SK-N-SH (cell line): ENCODE data around the gene SRSF1. TPM values are rescaled to one million over a fixed set of nuclear protein-coding genes. Genes with fewer than 3 reads are reported as not detected.

Experiments used
- CTCF ChIA-PET: fragments of 300-600, 350-600 bp; formaldehyde crosslinking; extraction: SDS; loops from one replicate; lab custom pipeline; 2021; lab: Yijun Ruan, JAX
- POLR2A ChIA-PET: fragments of 350-600 bp; sonication (Branson Sonifier 250); formaldehyde crosslinking; extraction: SDS; loops from one replicate; lab custom pipeline; 2020; ENCODE audit warnings: antibody characterized with exemption, inconsistent platforms; lab: Yijun Ruan, JAX
- DNase-seq: peaks from one replicate; pipeline ENCODE4 v3.0.0; 2012
- H2AFZ ChIP-seq: fragments of 200-600 bp; sonication (generic); 2 replicates; pipeline ENCODE4 v1.8.1; 2016; ENCODE audit warnings: antibody characterized with exemption, mild to moderate bottlenecking, low read depth
- H3F3A ChIP-seq: fragments of 200-600 bp; sonication (generic); replicated peaks from 2 replicates; pipeline ENCODE3; 2016; ENCODE audit warnings: antibody characterized with exemption, mild to moderate bottlenecking; ENCODE audit not compliant: insufficient read depth
- H3K27ac ChIP-seq, 2 experiments: fragments of 200-500 bp in 1 of 2; fragments of 200-600 bp in 1 of 2; sonication (Bioruptor generic) in 1 of 2; sonication (generic), shearing (Covaris generic) in 1 of 2; 2 replicates each; pipeline versions ENCODE4 v1.5.1 to v1.6.1; 2014 to 2016; ENCODE audit warnings: low read depth in 2 of 2, inconsistent platforms in 1 of 2, low read length in 1 of 2, mild to moderate bottlenecking in 1 of 2, mixed read lengths in 1 of 2
- H3K27me3 ChIP-seq: fragments of 200-600 bp; sonication (generic), shearing (Covaris generic); 2 replicates; pipeline ENCODE4 v1.6.1; 2016; ENCODE audit warnings: mixed run types; ENCODE audit not compliant: insufficient read depth
- H3K36me3 ChIP-seq, 2 experiments: fragments of 200-500 bp in 1 of 2; fragments of 200-600 bp in 1 of 2; sonication (Bioruptor generic) in 1 of 2; sonication (generic) in 1 of 2; replicated peaks in 1 of 2; 2 replicates each; pipeline versions ENCODE3 to v1.5.1; 2014 to 2016; ENCODE audit warnings: low read length in 1 of 2, mild to moderate bottlenecking in 1 of 2; ENCODE audit not compliant: insufficient read depth in 2 of 2, control insufficient read depth in 1 of 2
- H3K4me1 ChIP-seq, 2 experiments: fragments of 200-500 bp in 1 of 2; fragments of 200-600 bp in 1 of 2; sonication (Bioruptor generic) in 1 of 2; sonication (generic), shearing (Covaris generic) in 1 of 2; 2 replicates each; pipeline versions ENCODE4 v1.5.1 to v1.6.1; 2014 to 2016; ENCODE audit warnings: low read depth in 1 of 2, low read length in 1 of 2, mixed run types in 1 of 2; ENCODE audit not compliant: insufficient read depth in 2 of 2, control insufficient read depth in 1 of 2
- H3K4me2 ChIP-seq: fragments of 200-600 bp; sonication (generic), shearing (Covaris generic); 2 replicates; pipeline ENCODE4 v1.6.1; 2017; ENCODE audit warnings: mixed run types
- H3K4me3 ChIP-seq, 2 experiments: fragments of 200-500 bp in 1 of 2; fragments of 200-600 bp in 1 of 2; sonication (Bioruptor generic) in 1 of 2; sonication (generic), shearing (Covaris generic) in 1 of 2; 2 replicates each; pipeline versions ENCODE4 v1.5.1 to v1.8.1; 2014 to 2016; ENCODE audit warnings: low read depth in 2 of 2, inconsistent platforms in 1 of 2, low read length in 1 of 2, mild to moderate bottlenecking in 1 of 2, mixed read lengths in 1 of 2, moderate library complexity in 1 of 2
- H3K79me2 ChIP-seq: fragments of 200-600 bp; sonication (generic); 2 replicates; pipeline ENCODE4 v1.8.1; 2017; ENCODE audit warnings: mild to moderate bottlenecking; ENCODE audit not compliant: insufficient read depth
- H3K9ac ChIP-seq: fragments of 200-600 bp; sonication (generic); 2 replicates; pipeline ENCODE4 v1.6.1; 2017; ENCODE audit warnings: mixed run types
- H3K9me2 ChIP-seq: fragments of 200-600 bp; sonication (generic); 2 replicates; pipeline ENCODE4 v1.6.1; 2017; ENCODE audit warnings: mixed run types
- H3K9me3 ChIP-seq: fragments of 200-600 bp; sonication (generic); 2 replicates; pipeline ENCODE4 v1.6.1; 2017; ENCODE audit warnings: mixed run types, mild to moderate bottlenecking, moderate library complexity
- H4K20me1 ChIP-seq: fragments of 200-600 bp; sonication (generic); 2 replicates; pipeline ENCODE4 v1.6.1; 2017; ENCODE audit warnings: mild to moderate bottlenecking, mixed run types; ENCODE audit not compliant: insufficient read depth
- ELF1 ChIP-seq: IDR thresholded peaks from 2 replicates; pipeline ENCODE4 v1.4.0; 2012
- EP300 ChIP-seq, 2 experiments: IDR thresholded peaks; 2 replicates each; pipeline versions ENCODE4 v1.4.0 to v1.6.1; 2012; ENCODE audit warnings: borderline replicate concordance in 1 of 2, low read depth in 1 of 2, low read length in 1 of 2
- EZH2phosphoT487 ChIP-seq: fragments of 200-600 bp; sonication (generic); IDR thresholded peaks from 2 replicates; pipeline ENCODE4 v1.6.1; 2017; ENCODE audit warnings: low read depth, mixed run types, mild to moderate bottlenecking, antibody characterized with exemption, moderate library complexity, borderline replicate concordance
- GATA2 ChIP-seq: sonication (generic); formaldehyde crosslinking; IDR thresholded peaks from 2 replicates; pipeline ENCODE4 v1.5.0; 2020; ENCODE audit warnings: mild to moderate bottlenecking, missing genetic modification reagents
- JUND ChIP-seq: IDR thresholded peaks from 2 replicates; pipeline ENCODE4 v1.4.0; 2012
- MEF2A ChIP-seq: IDR thresholded peaks from 2 replicates; pipeline ENCODE4 v1.4.0; 2012; ENCODE audit warnings: low read depth, borderline replicate concordance
- NFIC ChIP-seq: IDR thresholded peaks from 2 replicates; pipeline ENCODE4 v1.4.0; 2012; ENCODE audit warnings: borderline replicate concordance
- POLR2AphosphoS5 ChIP-seq: IDR thresholded peaks from 2 replicates; pipeline ENCODE4 v1.6.1; 2012; ENCODE audit warnings: low read depth, low read length
- RXRA ChIP-seq: IDR thresholded peaks from 2 replicates; pipeline ENCODE4 v1.4.0; 2012; ENCODE audit warnings: low read depth, mild to moderate bottlenecking, borderline replicate concordance
- TAF1 ChIP-seq: IDR thresholded peaks from 2 replicates; pipeline ENCODE4 v1.6.1; 2012; ENCODE audit warnings: low read depth, mild to moderate bottlenecking, low read length, moderate library complexity, borderline replicate concordance
- YY1 ChIP-seq: IDR thresholded peaks from 2 replicates; pipeline ENCODE4 v1.4.0; 2012; ENCODE audit warnings: low read depth, mild to moderate bottlenecking
- WGBS: methylation state at CpG from one replicate; pipeline ENCODE4 v1.1.6; 2017; ENCODE audit warnings: low lambda C conversion rate; 5-methylcytosine and 5-hydroxymethylcytosine counted together
- polyA plus RNA-seq, 3 experiments: library from polyadenylated mRNA; depleted of rRNA; stranded (reverse); fragments of >200 nt; gene quantifications; 2 replicates each; pipeline ENCODE4 v1.2.3, GENCODE V29; 2012
- TF ChIP-seq, protein P1 (sequence below): fragments of 150-350 bp; IDR thresholded peaks from 2 replicates; pipeline ENCODE4 v1.6.1; 2016; ENCODE audit warnings: mild to moderate bottlenecking, low read depth, low read length
- TF ChIP-seq, protein P2 (sequence below): IDR thresholded peaks from 2 replicates; pipeline ENCODE4; 2012
- TF ChIP-seq, protein P3 (sequence below): IDR thresholded peaks from 2 replicates; pipeline ENCODE4 v1.6.1; 2012; ENCODE audit warnings: mild to moderate bottlenecking, low read depth, low read length, moderate library complexity

SRSF1 gene
- polyA plus RNA-seq, 1 of the 3 experiments (the other 2 are of a cell fraction) = 248 TPM

- no peak for DNase-seq
Observed at GRCh38 chr17:58040386-58040785, 33.3 kb upstream of the SRSF1 start.

More at GRCh38 chr17:58040386-58040785, 33.3 kb upstream of the SRSF1 start:
- Histone ChIP-seq H3K9ac (no peak overlapping the region), H3F3A (no peaks in the 10 kb centered on the region), H3K9me2 (no peaks in the 10 kb centered on the region), H3K27me3 (peaks cover 39% of the 10 kb centered on the region; the same call in 1 of the 2 replicates), H3K4me1 (no peaks in the 10 kb centered on the region), H3K79me2 (no peaks in the 10 kb centered on the region), H4K20me1 (no peaks in the 10 kb centered on the region), H3K27ac (no peak overlapping the region), H3K36me3 (no peaks in the 10 kb centered on the region), H3K4me2 (no peak overlapping the region), H3K9me3 (no peaks in the 10 kb centered on the region), H2AFZ (no peak overlapping the region), H3K4me3 (no peak overlapping the region)
- TF ChIP-seq EZH2phosphoT487 (no peak), GATA2 (CRISPR knock-in tag) (no peak), TAF1 (no peak), POLR2AphosphoS5 (no peak), YY1 (no peak), ELF1 (no peak), JUND (no peak), NFIC (no peak), RXRA (no peak), MEF2A (no peak), EP300 (IDR thresholded peaks at IDR 0.05; ENCODE audit: borderline replicate concordance in 1 of 2, low read depth in 1 of 2, low read length in 1 of 2) (no peak)
- TF ChIP-seq, protein P1, sequence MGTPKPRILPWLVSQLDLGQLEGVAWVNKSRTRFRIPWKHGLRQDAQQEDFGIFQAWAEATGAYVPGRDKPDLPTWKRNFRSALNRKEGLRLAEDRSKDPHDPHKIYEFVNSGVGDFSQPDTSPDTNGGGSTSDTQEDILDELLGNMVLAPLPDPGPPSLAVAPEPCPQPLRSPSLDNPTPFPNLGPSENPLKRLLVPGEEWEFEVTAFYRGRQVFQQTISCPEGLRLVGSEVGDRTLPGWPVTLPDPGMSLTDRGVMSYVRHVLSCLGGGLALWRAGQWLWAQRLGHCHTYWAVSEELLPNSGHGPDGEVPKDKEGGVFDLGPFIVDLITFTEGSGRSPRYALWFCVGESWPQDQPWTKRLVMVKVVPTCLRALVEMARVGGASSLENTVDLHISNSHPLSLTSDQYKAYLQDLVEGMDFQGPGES = no peak
- TF ChIP-seq, protein P2, sequence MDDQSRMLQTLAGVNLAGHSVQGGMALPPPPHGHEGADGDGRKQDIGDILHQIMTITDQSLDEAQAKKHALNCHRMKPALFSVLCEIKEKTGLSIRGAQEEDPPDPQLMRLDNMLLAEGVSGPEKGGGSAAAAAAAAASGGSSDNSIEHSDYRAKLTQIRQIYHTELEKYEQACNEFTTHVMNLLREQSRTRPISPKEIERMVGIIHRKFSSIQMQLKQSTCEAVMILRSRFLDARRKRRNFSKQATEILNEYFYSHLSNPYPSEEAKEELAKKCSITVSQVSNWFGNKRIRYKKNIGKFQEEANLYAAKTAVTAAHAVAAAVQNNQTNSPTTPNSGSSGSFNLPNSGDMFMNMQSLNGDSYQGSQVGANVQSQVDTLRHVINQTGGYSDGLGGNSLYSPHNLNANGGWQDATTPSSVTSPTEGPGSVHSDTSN = no peak
- TF ChIP-seq, protein P3, sequence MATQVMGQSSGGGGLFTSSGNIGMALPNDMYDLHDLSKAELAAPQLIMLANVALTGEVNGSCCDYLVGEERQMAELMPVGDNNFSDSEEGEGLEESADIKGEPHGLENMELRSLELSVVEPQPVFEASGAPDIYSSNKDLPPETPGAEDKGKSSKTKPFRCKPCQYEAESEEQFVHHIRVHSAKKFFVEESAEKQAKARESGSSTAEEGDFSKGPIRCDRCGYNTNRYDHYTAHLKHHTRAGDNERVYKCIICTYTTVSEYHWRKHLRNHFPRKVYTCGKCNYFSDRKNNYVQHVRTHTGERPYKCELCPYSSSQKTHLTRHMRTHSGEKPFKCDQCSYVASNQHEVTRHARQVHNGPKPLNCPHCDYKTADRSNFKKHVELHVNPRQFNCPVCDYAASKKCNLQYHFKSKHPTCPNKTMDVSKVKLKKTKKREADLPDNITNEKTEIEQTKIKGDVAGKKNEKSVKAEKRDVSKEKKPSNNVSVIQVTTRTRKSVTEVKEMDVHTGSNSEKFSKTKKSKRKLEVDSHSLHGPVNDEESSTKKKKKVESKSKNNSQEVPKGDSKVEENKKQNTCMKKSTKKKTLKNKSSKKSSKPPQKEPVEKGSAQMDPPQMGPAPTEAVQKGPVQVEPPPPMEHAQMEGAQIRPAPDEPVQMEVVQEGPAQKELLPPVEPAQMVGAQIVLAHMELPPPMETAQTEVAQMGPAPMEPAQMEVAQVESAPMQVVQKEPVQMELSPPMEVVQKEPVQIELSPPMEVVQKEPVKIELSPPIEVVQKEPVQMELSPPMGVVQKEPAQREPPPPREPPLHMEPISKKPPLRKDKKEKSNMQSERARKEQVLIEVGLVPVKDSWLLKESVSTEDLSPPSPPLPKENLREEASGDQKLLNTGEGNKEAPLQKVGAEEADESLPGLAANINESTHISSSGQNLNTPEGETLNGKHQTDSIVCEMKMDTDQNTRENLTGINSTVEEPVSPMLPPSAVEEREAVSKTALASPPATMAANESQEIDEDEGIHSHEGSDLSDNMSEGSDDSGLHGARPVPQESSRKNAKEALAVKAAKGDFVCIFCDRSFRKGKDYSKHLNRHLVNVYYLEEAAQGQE = no peak
- ChIA-PET POLR2A (no interaction called here), CTCF (interaction anchor here (0.9 kb wide), 1 partner anchor 31 kb away, joined by 3 read pairs; no protein-coding TSS in a partner anchor)
- WGBS = 67% methylated on average over 8 of the region's 8 CpGs
